NCI-H1436 (cell line): ENCODE measurements around the gene SPACA6.
"Not testable (repeated sequence)": the region's sequence is repeated elsewhere in the genome, so short reads cannot be mapped to it uniquely, and the experiment has no call there.

ENCODE experiments used
- DNase-seq: peaks from one replicate; lab custom pipeline; 2025; lab: John Stamatoyannopoulos, UW

SPACA6 gene, protein sequence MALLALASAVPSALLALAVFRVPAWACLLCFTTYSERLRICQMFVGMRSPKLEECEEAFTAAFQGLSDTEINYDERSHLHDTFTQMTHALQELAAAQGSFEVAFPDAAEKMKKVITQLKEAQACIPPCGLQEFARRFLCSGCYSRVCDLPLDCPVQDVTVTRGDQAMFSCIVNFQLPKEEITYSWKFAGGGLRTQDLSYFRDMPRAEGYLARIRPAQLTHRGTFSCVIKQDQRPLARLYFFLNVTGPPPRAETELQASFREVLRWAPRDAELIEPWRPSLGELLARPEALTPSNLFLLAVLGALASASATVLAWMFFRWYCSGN

DNA sequence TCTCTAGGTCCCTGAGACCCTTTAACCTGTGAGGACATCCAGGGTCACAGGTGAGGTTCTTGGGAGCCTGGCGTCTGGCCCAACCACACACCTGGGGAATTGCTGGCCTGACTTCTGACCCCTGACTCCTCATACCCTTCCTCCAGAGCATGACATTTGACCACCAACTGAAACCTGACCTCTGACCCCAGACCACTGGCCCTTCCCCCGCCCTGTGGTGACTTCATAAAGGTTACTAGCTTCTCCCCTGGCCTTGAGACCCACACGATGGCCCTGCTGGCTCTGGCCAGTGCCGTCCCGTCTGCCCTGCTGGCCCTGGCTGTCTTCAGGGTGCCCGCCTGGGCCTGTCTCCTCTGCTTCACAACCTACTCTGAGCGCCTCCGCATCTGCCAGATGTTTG is at the start of gene SPACA6:
SPACA6 (plus strand) TSS at position 71 of the 400 bp plus-strand sequence; CDS start at position 268, 197 bp downstream.
- no peak for DNase-seq

DNA sequence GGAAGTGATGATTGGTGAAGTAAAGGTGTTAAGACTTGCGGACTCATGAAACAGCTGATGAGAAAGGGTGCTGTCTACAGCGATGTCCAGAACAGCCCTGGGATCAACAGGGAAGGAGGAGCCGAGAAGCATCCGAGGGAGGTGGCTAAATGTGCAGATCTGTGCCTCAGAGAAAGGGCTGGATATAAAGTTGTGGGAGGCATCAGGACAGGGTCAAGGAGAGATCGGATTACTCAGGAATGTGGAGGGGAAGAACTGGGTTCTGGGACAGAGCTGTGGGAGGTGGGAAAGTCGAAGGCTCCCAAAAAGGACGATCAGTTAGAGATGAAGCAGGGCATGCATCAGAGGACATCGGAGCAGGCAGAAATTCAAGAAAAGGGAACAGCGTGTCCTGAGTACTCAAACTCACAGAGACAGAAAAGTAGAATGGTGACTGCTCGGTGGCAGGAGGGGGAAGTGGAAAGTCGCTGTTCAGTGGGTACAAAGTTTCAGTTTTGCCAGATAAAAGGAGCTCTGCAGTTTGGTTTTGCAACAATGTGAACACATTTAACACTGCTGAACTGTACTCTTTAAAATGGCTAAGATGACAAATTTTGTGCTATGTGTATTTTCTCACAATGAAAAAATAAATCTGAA is 48.4 kb upstream of the SPACA6 start:
- DNase-seq = no peak

DNA sequence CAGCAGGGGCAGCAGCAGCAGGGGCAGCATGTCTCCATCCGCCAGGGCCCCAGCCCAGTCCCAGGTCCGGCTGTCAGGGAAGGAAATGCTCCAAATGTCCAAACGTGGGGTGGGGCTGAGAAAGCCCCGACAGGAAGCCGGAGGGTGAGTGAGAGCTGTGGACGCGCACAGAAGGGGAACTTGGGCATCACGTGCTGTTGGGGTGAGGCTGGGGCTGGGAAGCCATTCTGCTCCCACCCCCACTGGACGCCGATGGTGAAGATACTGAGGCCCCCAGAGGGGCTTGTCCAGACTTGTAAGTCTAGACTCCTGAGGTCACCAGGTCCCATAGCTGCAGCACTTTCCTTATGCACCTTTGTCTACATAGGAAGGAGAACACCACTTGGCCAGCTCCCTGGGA is 46.4 kb upstream of the SPACA6 start, which contains the start of gene SIGLEC14:
SIGLEC14 (minus strand) TSS at position 96 of the 400 bp plus-strand sequence; CDS start at position 30, 66 bp downstream.
- DNase-seq = not testable (repeated sequence)

DNA sequence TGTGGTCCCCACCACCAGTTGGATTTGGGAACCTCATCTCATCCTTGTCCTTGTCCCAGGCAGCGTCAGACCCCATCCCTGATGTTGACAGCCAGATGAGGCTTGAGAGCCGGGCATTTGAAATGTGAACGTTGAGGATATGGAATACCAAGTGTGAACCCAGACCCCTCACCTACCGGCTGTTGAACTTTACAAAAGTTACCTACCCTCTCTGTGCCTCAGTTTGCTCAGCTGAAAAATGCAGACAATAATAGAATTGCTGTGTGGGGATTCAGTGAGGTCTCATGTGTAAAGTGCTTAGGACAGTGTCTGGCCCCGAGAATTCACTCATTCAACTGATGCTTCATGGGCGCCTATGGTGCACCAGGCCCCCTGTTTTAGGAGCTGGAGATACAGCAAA is 45.8 kb upstream of the SPACA6 start:
- DNase-seq = no peak

DNA sequence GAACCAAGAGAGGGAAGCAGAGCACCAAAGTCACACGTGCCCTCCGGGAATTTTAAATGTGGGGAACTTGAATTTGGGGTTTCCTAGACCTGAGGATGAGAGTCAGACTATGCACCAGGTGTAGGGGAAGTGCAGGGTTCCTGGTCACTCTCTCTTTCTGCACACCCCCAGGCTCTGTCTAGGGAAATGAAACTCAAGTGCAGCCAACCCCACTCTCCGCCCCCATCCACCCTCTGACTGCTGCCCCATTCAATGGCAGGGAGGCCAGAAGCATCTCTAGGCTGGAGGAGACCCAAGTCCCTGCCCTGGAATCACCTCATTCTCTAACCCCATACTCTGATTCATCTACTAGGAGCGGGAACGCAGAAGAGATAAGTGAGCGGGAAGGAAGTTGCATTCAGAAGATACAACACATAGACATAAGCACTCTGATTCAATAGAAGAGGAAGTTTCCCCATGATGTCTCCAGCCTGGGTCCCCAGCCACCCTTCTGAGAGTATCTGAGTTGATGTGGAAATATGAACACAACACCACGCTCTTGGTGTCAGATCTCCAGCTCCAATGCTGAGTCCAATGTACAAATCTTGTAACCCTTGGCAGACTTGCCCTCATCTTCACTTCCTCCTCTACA is 41.8 kb upstream of the SPACA6 start:
- DNase-seq = no peak

DNA sequence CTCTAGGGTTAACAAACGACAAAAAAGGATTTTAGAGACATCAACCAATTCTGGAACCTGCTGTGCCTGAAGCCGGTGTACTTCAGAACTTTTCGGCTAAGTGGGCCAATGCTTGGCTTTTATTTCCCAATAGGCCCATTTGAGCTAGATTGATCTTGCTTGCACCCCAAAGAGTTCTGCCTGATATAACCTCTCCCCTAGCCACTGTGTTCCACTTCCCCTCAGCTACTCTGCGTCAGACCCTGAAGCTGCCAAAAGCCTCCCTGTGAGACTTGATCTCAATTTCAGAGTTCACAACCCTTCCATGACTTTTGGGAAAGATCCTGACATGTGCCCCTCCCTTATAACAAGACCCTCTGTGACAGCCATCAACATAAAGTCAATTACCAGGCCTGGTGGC is 40.9 kb upstream of the SPACA6 start:
- no peak for DNase-seq

DNA sequence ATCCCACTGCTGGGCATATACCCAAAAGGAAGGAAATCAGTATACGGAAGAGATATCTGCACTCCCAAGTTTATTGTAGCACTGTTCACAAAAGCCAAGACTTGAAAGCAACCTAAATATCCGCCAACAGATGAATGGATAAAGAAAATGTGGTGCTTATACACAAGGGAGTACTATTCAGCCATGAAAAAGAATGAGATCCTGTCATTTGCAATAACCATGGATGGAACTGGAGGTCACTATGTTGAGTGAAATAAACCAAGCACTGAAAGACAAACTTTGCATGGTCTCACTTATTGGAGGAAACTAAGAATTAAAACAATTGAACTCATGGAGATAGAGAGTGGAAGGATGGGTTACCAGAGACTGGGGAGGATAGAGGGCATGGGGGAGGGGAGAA is 40.0 kb upstream of the SPACA6 start:
- no peak for DNase-seq

DNA sequence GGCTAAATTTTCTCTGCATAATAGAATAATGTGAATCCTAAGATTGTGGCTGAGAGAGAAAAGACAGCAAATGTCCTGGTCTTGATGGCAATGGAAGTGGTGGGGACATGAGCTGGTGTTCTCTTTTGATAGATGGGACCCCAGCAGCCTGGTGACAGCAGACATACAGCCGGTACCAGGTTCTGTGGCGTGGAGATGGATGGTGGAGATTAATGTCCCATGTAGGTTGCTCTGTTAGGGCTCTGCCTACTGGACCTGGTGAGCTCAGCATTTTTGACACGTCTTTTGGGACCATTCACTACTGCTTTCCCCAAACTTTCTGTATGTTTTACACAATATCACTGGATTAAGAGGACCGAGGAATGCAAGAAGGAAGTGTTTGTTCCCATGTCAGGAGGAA is 38.3 kb upstream of the SPACA6 start:
- no peak for DNase-seq

DNA sequence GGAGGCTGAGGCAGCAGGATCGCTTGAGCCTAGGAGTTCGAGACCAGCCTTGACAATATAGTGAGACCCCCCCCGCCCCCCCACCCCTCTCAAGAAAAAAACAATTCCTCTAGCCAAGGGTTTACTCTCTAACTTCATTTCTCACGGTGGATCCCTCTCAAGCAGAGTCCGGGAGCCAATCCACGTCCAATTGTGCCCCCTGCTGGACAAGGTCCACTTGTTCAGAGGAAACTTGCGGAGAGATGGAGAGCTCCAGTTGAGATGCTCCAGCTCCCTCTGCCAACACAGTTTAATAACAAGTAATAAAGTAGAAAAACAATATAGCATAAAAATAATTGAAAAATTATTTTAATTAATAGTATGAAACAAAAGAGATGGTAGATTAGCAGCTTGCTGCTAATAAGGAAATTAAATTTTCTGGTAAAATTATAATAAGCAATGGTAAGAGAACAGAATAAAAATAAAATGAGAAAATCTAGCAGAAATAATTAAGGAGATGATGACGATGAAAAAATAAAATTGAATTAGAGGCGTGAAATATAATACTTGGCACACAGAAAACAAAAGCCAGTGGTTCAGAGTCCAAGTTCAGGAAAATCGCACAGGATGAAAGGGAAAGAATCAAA is 32.0 kb upstream of the SPACA6 start:
- peak; percentile 81 for DNase-seq

DNA sequence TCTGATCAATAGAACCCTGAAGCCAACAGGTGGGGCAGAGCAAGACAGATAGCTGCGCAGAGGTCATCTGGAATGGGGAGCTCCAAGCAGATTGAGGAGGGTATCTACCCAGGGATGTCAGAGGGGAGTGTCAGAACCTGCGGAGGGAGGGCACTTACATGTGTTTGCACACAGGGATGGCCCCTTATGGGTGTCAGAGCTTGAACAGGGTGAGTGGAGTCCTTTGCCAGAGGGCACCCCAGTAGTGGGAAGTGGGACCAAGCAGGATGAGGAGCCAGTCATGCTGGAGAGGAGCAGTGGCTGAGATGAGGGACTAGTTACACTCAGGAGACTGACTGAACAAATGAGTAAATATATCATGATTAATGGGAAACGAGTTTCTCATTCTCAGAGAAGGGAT is 29.5 kb upstream of the SPACA6 start:
- no peak for DNase-seq

DNA sequence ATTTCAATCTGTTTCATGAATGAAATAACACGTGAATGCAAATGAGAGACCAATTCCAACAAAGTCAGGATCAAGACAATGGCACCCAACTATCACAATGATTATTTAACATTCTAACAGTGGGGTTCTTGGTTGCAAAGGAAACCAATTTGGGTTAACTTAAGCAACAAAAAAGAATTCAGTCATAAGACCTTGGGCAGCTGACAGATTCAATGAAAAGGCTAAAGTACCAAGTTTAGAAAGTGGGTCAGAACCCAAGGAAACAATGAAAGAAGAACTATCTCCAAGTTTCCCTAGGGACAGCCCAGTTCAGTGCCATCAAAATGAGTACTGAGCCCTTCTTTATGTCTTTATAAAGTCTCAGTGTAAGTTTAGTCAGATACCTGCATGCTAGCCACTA is 29.0 kb upstream of the SPACA6 start:
- no peak for DNase-seq

DNA sequence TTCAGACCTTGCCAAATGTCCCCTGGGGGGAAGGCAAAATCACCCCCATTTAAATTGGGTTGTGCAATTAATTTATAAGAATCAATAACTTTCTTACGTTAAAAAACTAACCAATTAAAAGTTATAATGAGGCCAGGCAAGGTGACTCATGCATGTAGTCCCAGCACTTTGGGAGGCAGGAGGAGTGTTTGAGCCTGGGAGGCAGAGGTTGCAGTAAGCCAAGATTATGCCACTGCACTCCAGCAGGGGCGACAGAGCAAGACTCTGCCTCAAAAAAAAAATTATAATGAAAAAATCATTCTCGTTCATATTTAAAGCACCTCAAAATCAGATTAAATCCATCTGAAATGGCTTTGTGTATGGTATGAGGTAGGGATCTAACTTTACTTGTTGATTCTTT is 28.1 kb upstream of the SPACA6 start:
- no peak for DNase-seq

DNA sequence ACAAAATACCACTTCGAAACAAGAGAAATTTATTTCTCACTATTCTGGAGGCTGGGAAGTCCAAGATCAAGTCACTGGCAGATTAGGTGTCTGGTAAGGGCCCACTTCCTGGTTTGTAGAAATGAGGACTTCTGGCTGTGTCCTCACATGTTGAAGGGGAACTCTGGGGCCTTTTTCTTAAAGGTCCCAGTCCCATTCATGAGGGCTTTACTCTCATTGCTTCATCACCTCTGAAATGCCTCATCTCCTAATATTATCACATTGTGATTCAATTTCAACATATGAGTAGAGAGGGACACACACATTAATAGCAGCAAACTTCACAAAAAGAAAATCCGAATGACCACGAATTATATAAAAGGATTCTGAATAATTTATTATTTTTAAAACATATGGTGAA is 24.9 kb upstream of the SPACA6 start:
- DNase-seq = no peak

DNA sequence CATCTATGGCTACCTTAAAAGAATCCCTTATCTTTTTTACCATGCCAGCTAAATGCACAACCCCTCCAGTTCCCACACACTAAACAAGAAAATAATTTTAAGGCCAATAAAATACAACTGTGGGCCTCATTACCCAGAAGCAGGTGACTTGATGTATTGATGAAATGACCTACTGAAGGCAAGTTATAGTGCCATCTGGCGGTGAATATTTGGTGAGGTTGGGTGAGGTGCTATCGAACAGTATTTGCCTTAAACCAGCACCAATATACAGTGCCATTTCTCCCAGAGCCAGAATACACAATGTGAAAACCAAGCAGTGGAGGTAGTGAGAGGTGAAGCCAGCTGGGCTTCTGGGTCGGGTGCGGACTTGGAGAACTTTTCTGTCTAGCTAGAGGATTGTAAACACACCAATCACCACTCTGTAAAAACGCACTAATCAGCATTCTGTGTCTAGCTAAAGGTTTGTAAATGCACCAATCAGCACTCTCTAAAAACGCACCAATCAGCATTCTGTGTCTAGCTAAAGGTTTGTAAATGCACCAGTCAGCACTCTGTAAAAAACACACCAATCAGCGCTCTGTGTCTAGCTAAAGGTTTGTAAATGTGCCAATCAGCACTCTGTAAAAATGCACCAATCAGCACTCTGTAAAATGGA is 17.1 kb upstream of the SPACA6 start:
- peak; percentile 10 for DNase-seq

DNA sequence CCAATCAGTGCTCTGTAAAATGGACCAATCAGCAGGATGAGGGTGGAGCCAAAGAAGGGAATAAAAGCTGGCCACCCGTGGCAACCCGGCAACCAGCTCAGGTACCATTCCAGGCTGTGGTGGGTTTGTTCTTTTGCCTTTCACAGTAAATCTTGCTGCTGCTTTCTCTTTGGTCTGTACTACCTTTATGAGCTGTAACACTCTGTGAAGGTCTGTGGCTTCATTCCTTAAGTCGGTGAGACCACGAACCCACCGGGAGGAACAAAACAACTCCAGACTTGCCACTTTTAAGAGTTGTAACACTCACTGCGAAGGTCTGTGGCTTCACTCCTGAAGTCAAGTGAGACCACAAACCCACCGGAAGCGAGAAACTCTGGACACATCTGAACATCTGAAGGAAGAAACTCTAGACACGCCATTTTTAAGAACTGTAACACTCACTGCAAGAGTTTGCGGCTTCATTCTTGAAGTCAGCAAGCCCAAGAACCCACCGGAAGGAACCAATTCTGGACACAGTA is 16.5 kb upstream of the SPACA6 start:
- no peak for DNase-seq

DNA sequence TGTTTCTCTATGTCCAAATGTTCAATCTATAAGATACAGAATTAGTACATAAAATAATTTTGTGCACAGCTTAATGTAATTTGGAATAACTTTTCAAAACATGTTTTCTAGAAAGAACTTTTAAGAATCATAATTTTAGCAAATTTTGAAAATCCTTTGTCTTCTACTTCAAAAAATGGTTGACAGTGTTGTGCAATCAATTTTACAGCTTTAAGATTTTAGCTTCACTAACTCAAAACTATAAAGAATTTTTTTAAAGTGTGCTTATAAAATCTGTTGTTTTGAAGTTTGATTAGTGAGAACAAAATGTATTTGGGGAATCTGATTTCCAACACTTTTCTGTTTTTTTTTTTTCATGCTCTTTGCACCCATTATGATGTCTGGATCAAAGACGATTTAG is 12.7 kb upstream of the SPACA6 start:
- no peak for DNase-seq

DNA sequence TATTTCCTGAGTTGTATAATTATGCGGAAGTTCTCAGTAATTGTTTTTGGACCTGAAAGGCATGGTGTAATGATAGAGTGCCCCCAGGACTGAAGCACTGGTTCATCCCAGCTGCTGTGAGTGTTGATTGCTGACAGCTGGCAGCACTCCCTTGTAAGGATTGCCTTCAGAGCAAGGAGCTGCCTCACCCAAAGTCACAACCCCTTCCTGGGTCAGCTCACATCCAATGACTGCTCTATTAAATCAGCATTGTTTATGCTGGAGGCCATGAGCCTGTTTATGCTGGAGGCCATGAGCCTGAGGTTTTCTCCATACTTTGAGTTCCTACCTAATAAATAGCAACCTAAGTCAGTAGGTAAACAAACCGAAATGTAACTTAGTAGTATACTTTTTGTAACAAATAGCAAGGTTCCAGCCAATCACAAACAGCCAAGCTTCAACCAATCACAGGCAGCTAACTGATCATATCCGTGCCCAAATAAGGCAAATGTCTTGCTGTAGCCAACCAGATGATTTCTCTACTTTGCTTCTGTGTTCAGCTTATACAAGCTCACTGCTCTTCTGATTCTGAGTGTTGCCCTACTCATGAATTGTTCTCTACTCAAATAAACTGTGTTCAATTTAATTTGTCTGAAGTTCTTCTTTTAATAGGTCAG is 11.7 kb upstream of the SPACA6 start:
- DNase-seq = no peak

DNA sequence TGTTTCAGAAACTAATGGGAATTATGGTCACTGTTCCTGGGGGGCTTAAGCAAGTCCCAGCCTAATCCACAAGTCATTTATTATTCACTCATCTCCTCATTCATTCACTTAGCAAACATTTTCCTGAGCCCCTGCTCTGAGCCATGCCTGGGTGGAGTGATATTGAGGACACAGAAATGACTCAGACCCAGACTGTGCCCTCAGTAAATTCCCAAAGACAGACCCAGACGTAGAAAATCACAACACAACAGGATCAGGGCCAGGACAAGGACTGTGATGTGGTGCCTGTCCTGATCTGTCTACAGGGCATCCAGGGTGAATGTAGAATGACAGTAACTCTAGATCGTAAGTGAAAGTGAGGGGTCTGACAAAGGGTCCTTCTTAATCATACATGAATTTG is 7.0 kb upstream of the SPACA6 start:
- DNase-seq = no peak

DNA sequence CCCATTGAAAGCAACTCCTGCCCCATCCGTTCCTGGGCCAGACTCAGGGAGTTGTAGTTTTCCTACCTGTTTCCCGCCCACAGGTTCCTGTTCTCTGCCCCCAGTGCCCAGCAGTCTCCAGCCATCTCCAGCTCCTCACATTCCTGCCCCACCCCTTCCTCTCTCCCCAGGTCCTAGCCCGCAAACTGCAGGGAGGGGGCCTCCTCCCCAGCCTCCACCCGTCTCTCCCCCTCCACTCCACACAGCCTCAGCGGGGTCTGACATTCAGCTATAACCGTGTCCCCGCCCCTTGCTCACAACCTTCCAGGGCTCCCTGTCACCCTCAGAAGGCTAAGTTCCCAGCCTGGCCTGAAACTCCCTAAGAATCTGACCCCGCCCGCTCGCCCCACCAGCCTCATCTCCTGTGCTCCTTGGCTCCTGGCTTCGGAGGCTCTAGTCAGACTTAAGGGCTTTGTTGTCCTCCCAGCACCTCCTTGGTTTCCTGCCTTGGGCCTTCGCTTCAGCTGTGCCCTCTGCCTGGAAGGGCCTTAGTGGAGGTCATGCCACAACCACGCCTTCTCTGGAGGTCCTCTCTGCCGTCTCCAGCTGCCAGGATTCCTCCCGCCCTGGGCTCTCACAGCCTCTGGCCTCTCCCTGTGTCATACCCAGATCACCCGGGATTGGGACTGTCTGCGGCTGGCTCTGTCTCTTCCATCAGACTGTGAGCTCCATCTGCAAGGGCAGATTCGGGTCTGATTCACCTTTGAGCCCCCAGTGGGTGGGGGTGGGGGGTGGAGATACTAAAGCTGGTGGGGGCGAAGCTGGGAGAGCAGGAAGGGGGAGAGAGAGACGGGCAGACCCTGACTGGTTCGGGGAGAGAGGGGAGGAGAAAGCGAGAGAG is 5.1 kb upstream of the SPACA6 start:
- DNase-seq = peak; percentile 19
